ENCODE measurements around the gene TBC1D14.

TBC1D14 gene

GRCh38 chr4:7051144-7051495, 141.5 kb downstream of the TBC1D14 start:
- Histone ChIP-seq H3K4me3 (ENCODE audit: low read length) (no peak overlapping the region), H2AFZ (ENCODE audit: low read depth, low read length) (no peak overlapping the region), H3K36me3 (replicated peaks; ENCODE audit: low read depth, low read length) (peaks cover 19% of the 10 kb centered on the region), H3K9me3 (ENCODE audit: insufficient read depth, low read length) (no peaks in the 10 kb centered on the region), H3K27ac (ENCODE audit: low read length) (no peak overlapping the region), H3K4me1 (ENCODE audit: low read length) (no peaks in the 10 kb centered on the region; the same call in 1 of the 2 replicates), H3K27me3 (ENCODE audit: low read depth, low read length) (no peaks in the 10 kb centered on the region), H4K20me1 (ENCODE audit: insufficient read depth, low read length) (peaks cover 25% of the 10 kb centered on the region), H3K4me2 (ENCODE audit: low read length) (no peak overlapping the region), H3K9ac (ENCODE audit: low read length) (no peak overlapping the region), H3K79me2 (ENCODE audit: low read length) (peaks cover 73% of the 10 kb centered on the region)
- TF ChIP-seq CTCF (IDR thresholded peaks at IDR 0.05; ENCODE audit: low read depth, low read length) (no peak), EZH2phosphoT487 (IDR thresholded peaks at IDR 0.05; ENCODE audit: low read depth) (no peak)

- H3K36me3 ChIP-seq (replicated peaks; ENCODE audit: low read depth, low read length), result peaks cover 26% of the 10 kb centered on the region
- H2AFZ ChIP-seq (ENCODE audit: low read depth, low read length), result no peak overlapping the region
- no peaks in the 10 kb centered on the region for H3K4me1 ChIP-seq (ENCODE audit: low read length)
- H3K9ac ChIP-seq (ENCODE audit: low read length), result no peak overlapping the region
- no peak overlapping the region for H3K4me2 ChIP-seq (ENCODE audit: low read length)
- peaks cover 17% of the 10 kb centered on the region for H4K20me1 ChIP-seq (ENCODE audit: insufficient read depth, low read length)
- peaks cover 70% of the 10 kb centered on the region for H3K79me2 ChIP-seq (ENCODE audit: low read length)
- no peaks in the 10 kb centered on the region for H3K27me3 ChIP-seq (ENCODE audit: low read depth, low read length)
- H3K9me3 ChIP-seq (ENCODE audit: insufficient read depth, low read length), result no peaks in the 10 kb centered on the region
- TF ChIP-seq EZH2phosphoT487 (IDR thresholded peaks at IDR 0.05; ENCODE audit: low read depth), result no peak
- no peak for TF ChIP-seq CTCF (IDR thresholded peaks at IDR 0.05; ENCODE audit: low read depth, low read length)
- no peak overlapping the region for H3K27ac ChIP-seq (ENCODE audit: low read length)
- H3K4me3 ChIP-seq (ENCODE audit: low read length), result no peak overlapping the region
Measured at GRCh38 chr4:7051905-7052304, 142.3 kb downstream of the TBC1D14 start.

- H3K4me1 ChIP-seq (ENCODE audit: low read length), result no peaks in the 10 kb centered on the region
- TF ChIP-seq EZH2phosphoT487 (IDR thresholded peaks at IDR 0.05; ENCODE audit: low read depth) (no peak), CTCF (IDR thresholded peaks at IDR 0.05; ENCODE audit: low read depth, low read length) (no peak)
- no peak overlapping the region for H3K27ac ChIP-seq (ENCODE audit: low read length)
- H3K4me2 ChIP-seq (ENCODE audit: low read length), result no peak overlapping the region
- no peaks in the 10 kb centered on the region for H3K27me3 ChIP-seq (ENCODE audit: low read depth, low read length)
- H3K36me3 ChIP-seq (replicated peaks; ENCODE audit: low read depth, low read length), result peaks cover 29% of the 10 kb centered on the region
- no peak overlapping the region for H3K9ac ChIP-seq (ENCODE audit: low read length)
- H4K20me1 ChIP-seq (ENCODE audit: insufficient read depth, low read length), result peaks cover 13% of the 10 kb centered on the region
- H2AFZ ChIP-seq (ENCODE audit: low read depth, low read length), result no peak overlapping the region
- H3K79me2 ChIP-seq (ENCODE audit: low read length), result peaks cover 66% of the 10 kb centered on the region
- H3K4me3 ChIP-seq (ENCODE audit: low read length), result no peak overlapping the region
- no peaks in the 10 kb centered on the region for H3K9me3 ChIP-seq (ENCODE audit: insufficient read depth, low read length)
Measured at GRCh38 chr4:7052313-7052712, 142.7 kb downstream of the TBC1D14 start.

- Histone ChIP-seq H3K4me2 (ENCODE audit: low read length) (no peak overlapping the region), H3K4me1 (ENCODE audit: low read length) (peaks cover 5% of the 10 kb centered on the region), H3K36me3 (replicated peaks; ENCODE audit: low read depth, low read length) (peaks cover 35% of the 10 kb centered on the region)
Measured at GRCh38 chr4:7052923-7053715, 143.5 kb downstream of the TBC1D14 start.

More at GRCh38 chr4:7052923-7053715, 143.5 kb downstream of the TBC1D14 start:
- no peaks in the 10 kb centered on the region for H3K27me3 ChIP-seq (ENCODE audit: low read depth, low read length)
- TF ChIP-seq EZH2phosphoT487 (IDR thresholded peaks at IDR 0.05; ENCODE audit: low read depth) (no peak), CTCF (IDR thresholded peaks at IDR 0.05; ENCODE audit: low read depth, low read length) (no peak)
- no peak overlapping the region for H3K27ac ChIP-seq (ENCODE audit: low read length)
- no peak overlapping the region for H3K4me3 ChIP-seq (ENCODE audit: low read length)
- H2AFZ ChIP-seq (ENCODE audit: low read depth, low read length), result no peak overlapping the region
- H3K9ac ChIP-seq (ENCODE audit: low read length), result no peak overlapping the region
- peaks cover 58% of the 10 kb centered on the region for H3K79me2 ChIP-seq (ENCODE audit: low read length)
- H3K9me3 ChIP-seq (ENCODE audit: insufficient read depth, low read length), result no peaks in the 10 kb centered on the region
- peaks cover 11% of the 10 kb centered on the region; the same call in 1 of the 2 replicates for H4K20me1 ChIP-seq (ENCODE audit: insufficient read depth, low read length)
